Measurements from ENCODE around the gene CRX. TPM values are rescaled to one million over a fixed set of nuclear protein-coding genes. Genes with fewer than 3 reads are reported as not detected.

CRX gene
- total and polyA plus RNA-seq, 2 donors (not counting 1 experiment from before 2014, with no cell fraction given): not detected

- Histone ChIP-seq H4K20me1 (ENCODE audit: control insufficient read depth, extremely low read depth, insufficient read depth, low read length) (no peaks in the 10 kb centered on the region), H3K79me2 (ENCODE audit: control insufficient read depth, insufficient read depth, low read length) (no peaks in the 10 kb centered on the region), H3K4me2 (ENCODE audit: extremely low read depth, insufficient read depth, low read length) (no peak overlapping the region), H2AFZ (ENCODE audit: low read length) (no peak overlapping the region), H3K27me3 (ENCODE audit: control insufficient read depth, insufficient read depth, low read length) (no peaks in the 10 kb centered on the region), H3K9ac (ENCODE audit: insufficient read depth, low read length) (no peak overlapping the region), H3K27ac (ENCODE audit: insufficient read depth, low read length) (no peak overlapping the region), H3K36me3 (ENCODE audit: control insufficient read depth, insufficient read depth, low read length) (no peaks in the 10 kb centered on the region), H3K4me1 (ENCODE audit: control insufficient read depth, extremely low read depth, insufficient read depth, low read length) (no peaks in the 10 kb centered on the region), H3K9me3 (ENCODE audit: control insufficient read depth, insufficient read depth, low read depth, low read length) (no peaks in the 10 kb centered on the region), H3K4me3 (replicated peaks in 1 of 4; ENCODE audit: control extremely low read depth in 1 of 4, insufficient read depth in 1 of 4, low read depth in 3 of 4, low read length in 4 of 4) (no peak overlapping the region)
- no peak for DNase-seq (ENCODE audit: low read depth in 2 of 2)
- TF ChIP-seq EZH2 (IDR thresholded peaks at IDR 0.05; ENCODE audit: low read length, missing control alignments) (no peak), CTCF (conservative IDR thresholded peaks at IDR 0.05 in 1 of 2, IDR thresholded peaks at IDR 0.05 in 1 of 2; ENCODE audit: low read depth in 1 of 2, low read length in 2 of 2) (no peak)
Observed at GRCh38 chr19:47881757-47882156, 60.0 kb downstream of the CRX start.

DNA sequence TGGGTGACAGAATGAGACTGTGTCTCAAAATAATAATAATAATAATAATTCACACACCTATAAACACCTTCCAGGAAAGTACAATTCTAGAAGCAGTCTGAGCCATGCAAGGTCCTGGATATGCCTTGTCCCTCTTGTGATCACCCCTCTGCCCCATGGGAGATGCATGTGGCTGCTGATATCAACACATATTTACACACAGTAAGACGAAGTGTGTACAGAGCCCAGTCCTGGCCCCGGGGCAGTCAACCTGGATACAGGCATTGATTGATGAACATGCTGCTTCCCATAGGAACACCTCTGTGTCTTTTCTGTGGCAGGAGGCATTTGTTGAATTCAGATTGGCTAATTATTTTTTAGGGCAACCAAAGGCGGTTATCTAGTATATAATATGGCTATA lies 61.2 kb downstream of the CRX start:
- no peaks in the 10 kb centered on the region for H3K36me3 ChIP-seq (ENCODE audit: control insufficient read depth, insufficient read depth, low read length)
- H3K27me3 ChIP-seq (ENCODE audit: control insufficient read depth, insufficient read depth, low read length): no peaks in the 10 kb centered on the region
- no peaks in the 10 kb centered on the region for H4K20me1 ChIP-seq (ENCODE audit: control insufficient read depth, extremely low read depth, insufficient read depth, low read length)
- H3K9me3 ChIP-seq (ENCODE audit: control insufficient read depth, insufficient read depth, low read depth, low read length): no peaks in the 10 kb centered on the region
- H3K4me1 ChIP-seq (ENCODE audit: control insufficient read depth, extremely low read depth, insufficient read depth, low read length): no peaks in the 10 kb centered on the region
- H3K79me2 ChIP-seq (ENCODE audit: control insufficient read depth, insufficient read depth, low read length): no peaks in the 10 kb centered on the region
- TF ChIP-seq CTCF (conservative IDR thresholded peaks at IDR 0.05 in 1 of 2, IDR thresholded peaks at IDR 0.05 in 1 of 2; ENCODE audit: low read depth in 1 of 2, low read length in 2 of 2) (no peak), EZH2 (IDR thresholded peaks at IDR 0.05; ENCODE audit: low read length, missing control alignments) (no peak)
- H3K9ac ChIP-seq (ENCODE audit: insufficient read depth, low read length): no peak overlapping the region
- no peak for DNase-seq (ENCODE audit: low read depth in 2 of 2)
- H3K4me3 ChIP-seq (replicated peaks in 1 of 4; ENCODE audit: control extremely low read depth in 1 of 4, insufficient read depth in 1 of 4, low read depth in 3 of 4, low read length in 4 of 4): no peak overlapping the region
- no peak overlapping the region for H3K4me2 ChIP-seq (ENCODE audit: extremely low read depth, insufficient read depth, low read length)
- H2AFZ ChIP-seq (ENCODE audit: low read length): no peak overlapping the region
- H3K27ac ChIP-seq (ENCODE audit: insufficient read depth, low read length): no peak overlapping the region

GRCh38 chr19:47885067-47885463 lies 63.3 kb downstream of the CRX start:
- no peak for DNase-seq (ENCODE audit: low read depth in 2 of 2)
- H3K4me2 ChIP-seq (ENCODE audit: extremely low read depth, insufficient read depth, low read length): no peak overlapping the region

More at GRCh38 chr19:47885067-47885463, 63.3 kb downstream of the CRX start:
- TF ChIP-seq CTCF (conservative IDR thresholded peaks at IDR 0.05 in 1 of 2, IDR thresholded peaks at IDR 0.05 in 1 of 2; ENCODE audit: low read depth in 1 of 2, low read length in 2 of 2) (no peak), EZH2 (IDR thresholded peaks at IDR 0.05; ENCODE audit: low read length, missing control alignments) (no peak)
- H4K20me1 ChIP-seq (ENCODE audit: control insufficient read depth, extremely low read depth, insufficient read depth, low read length): no peaks in the 10 kb centered on the region
- H3K27ac ChIP-seq (ENCODE audit: insufficient read depth, low read length): no peak overlapping the region
- H3K9ac ChIP-seq (ENCODE audit: insufficient read depth, low read length): no peak overlapping the region
- no peak overlapping the region for H2AFZ ChIP-seq (ENCODE audit: low read length)
- H3K79me2 ChIP-seq (ENCODE audit: control insufficient read depth, insufficient read depth, low read length): no peaks in the 10 kb centered on the region
- no peak overlapping the region for H3K4me3 ChIP-seq (replicated peaks in 1 of 4; ENCODE audit: control extremely low read depth in 1 of 4, insufficient read depth in 1 of 4, low read depth in 3 of 4, low read length in 4 of 4)
- no peaks in the 10 kb centered on the region for H3K4me1 ChIP-seq (ENCODE audit: control insufficient read depth, extremely low read depth, insufficient read depth, low read length)
- H3K9me3 ChIP-seq (ENCODE audit: control insufficient read depth, insufficient read depth, low read depth, low read length): no peaks in the 10 kb centered on the region
- no peaks in the 10 kb centered on the region for H3K36me3 ChIP-seq (ENCODE audit: control insufficient read depth, insufficient read depth, low read length)
- H3K27me3 ChIP-seq (ENCODE audit: control insufficient read depth, insufficient read depth, low read length): no peaks in the 10 kb centered on the region
